Neural cell (in vitro differentiated cells): ENCODE measurements around the gene MPL.

Source experiments
- EZH2 ChIP-seq: fragments of 200-600, 300-800 bp; shearing (Covaris generic), sonication (generic); IDR thresholded peaks from 2 replicates; pipeline ENCODE4 v1.6.1; 2014; ENCODE audit warnings: antibody characterized with exemption, low read length, borderline replicate concordance, mild to moderate bottlenecking; ENCODE audit not compliant: insufficient read depth, poor library complexity, severe bottlenecking
- POLR2AphosphoS5 ChIP-seq: IDR thresholded peaks from 2 replicates; pipeline ENCODE4 v1.6.1; 2012
- RAD21 ChIP-seq: fragments of 450-650 bp; conservative IDR thresholded peaks from 2 replicates; pipeline ENCODE4 v1.6.1; 2014; ENCODE audit warnings: antibody characterized with exemption, mild to moderate bottlenecking, moderate library complexity
- REST ChIP-seq: IDR thresholded peaks from 2 replicates; pipeline ENCODE4 v1.6.1; 2012; ENCODE audit warnings: borderline replicate concordance

- peak; percentile 21 for TF ChIP-seq RAD21
- no peak for TF ChIP-seq EZH2
- TF ChIP-seq REST = no peak
- TF ChIP-seq POLR2AphosphoS5 = no peak
These were observed 30.5 kb downstream of the MPL start, which contains the start of gene ELOVL1 for GRCh38 chr1:43367904-43368645.
